GM20000 (cell line): ENCODE results near the gene TRIM71.
"Not testable (repeated sequence)": the region's sequence is repeated elsewhere in the genome, so short reads cannot be mapped to it uniquely, and the experiment has no call there.

Experiments used
- DNase-seq: peaks from one replicate; pipeline ENCODE4 v3.0.0; 2012; ENCODE audit warnings: low spot score
- TF ChIP-seq, protein P1 (sequence below): IDR thresholded peaks from 2 replicates; pipeline ENCODE4 v1.5.1; 2012; ENCODE audit warnings: mild to moderate bottlenecking, control low read depth; ENCODE audit errors: extremely low read depth, missing control alignments

The TRIM71 gene

GRCh38 chr3:32817558-32818228 is at the start of gene TRIM71:
TSS of gene TRIM71 (plus strand) at chr3:32817997. CDS start at chr3:32818081, 84 bp downstream.
- TF ChIP-seq, protein P1, sequence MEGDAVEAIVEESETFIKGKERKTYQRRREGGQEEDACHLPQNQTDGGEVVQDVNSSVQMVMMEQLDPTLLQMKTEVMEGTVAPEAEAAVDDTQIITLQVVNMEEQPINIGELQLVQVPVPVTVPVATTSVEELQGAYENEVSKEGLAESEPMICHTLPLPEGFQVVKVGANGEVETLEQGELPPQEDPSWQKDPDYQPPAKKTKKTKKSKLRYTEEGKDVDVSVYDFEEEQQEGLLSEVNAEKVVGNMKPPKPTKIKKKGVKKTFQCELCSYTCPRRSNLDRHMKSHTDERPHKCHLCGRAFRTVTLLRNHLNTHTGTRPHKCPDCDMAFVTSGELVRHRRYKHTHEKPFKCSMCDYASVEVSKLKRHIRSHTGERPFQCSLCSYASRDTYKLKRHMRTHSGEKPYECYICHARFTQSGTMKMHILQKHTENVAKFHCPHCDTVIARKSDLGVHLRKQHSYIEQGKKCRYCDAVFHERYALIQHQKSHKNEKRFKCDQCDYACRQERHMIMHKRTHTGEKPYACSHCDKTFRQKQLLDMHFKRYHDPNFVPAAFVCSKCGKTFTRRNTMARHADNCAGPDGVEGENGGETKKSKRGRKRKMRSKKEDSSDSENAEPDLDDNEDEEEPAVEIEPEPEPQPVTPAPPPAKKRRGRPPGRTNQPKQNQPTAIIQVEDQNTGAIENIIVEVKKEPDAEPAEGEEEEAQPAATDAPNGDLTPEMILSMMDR = no peak
- DNase-seq = peak; percentile 63

DNA sequence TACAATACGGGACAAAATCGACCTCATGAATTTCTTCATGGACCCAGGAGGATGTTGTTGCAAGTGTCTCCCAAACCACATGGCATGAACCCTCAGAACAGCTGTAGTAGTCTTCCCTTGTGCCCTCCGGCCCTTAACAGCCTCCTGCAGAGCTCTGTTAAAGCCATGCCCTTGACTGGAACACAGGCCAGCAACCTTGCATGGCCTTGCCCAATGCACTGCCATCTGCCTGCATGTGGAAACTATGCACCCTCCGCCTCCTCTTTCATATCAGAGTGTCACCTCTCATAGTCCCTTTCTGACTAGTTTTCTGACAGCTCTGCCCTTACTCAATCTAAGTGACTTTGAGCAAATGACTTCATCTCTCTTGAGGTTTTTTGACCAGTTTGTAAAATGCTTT is 39.4 kb upstream of the TRIM71 start:
- no peak for DNase-seq
- TF ChIP-seq, protein P1 = no peak

DNA sequence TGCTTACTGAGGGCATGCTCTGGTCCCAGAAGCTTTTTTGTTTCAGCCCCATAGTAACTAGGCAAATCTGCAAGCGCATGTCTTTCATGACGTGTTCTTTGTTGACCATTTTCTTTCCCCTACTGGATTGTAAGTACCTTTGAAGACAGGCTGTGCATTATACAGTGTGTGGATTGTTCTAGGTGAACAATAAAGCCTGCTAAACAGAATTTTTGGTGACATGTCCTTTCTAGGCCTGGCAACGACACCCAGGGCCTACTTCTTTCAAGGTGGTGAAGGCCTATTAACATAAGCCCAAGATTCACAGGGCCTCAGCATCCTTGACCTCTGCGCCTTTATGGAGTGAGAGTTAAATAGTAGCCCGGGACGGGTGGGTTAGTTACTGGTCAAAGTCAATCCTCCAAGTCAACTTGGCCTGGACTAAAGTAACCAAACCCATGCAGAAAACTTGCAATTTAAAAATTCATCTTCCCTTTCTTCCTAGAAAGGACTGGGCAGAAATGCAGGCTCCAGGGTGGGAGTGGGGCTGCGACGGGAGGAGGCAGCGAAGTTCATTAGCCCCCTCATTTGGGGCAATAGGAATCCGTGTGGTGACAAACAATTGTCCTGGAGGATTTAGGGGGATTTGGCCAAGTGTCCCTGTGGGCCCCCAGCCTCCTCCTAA is 37.6 kb upstream of the TRIM71 start:
- TF ChIP-seq, protein P1 = no peak
- no peak for DNase-seq

GRCh38 chr3:32780735-32781210 is 37.0 kb upstream of the TRIM71 start:
- TF ChIP-seq, protein P1 = no peak
- DNase-seq = peak; percentile 51

DNA sequence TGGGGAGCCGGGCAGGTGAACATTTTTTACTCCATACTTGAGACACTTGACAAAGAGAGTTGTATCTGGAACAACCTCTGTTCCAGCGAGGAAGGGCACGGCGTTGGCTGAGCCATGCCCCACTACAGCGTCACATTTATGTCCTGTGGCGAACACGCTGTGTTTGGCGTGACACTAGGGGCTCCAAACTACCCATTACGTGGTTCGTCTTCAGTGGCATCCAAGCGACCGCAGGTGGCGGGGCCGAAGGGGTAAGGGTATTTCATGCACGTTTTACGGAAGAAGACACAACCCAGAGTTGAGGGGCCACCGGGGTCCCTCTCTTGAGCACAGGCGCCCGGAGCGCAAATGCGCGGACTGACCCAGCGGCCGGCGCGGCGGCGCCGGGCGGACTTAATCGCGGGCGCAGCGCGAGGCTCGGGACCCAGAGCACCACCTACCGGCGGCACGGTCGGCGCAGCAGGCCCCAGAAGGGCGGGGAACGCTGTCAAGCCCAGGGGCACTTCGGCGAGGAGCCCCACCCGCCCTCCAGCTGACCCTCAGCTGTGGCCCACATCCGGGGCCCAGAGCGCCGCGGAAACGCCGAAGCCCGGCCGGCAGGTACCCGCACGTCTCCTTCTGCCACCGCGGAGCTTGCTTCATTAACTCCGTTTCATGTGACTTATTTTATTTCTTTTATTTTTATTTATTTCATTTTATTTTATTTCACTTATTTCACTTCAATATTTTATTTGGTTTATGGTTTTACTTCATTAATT is 36.4 kb upstream of the TRIM71 start:
- DNase-seq = peak; percentile 88
- TF ChIP-seq, protein P1 = peak; percentile 87

- DNase-seq = not testable (repeated sequence)
Measured at GRCh38 chr3:32781969-32782270, 35.9 kb upstream of the TRIM71 start.

DNA sequence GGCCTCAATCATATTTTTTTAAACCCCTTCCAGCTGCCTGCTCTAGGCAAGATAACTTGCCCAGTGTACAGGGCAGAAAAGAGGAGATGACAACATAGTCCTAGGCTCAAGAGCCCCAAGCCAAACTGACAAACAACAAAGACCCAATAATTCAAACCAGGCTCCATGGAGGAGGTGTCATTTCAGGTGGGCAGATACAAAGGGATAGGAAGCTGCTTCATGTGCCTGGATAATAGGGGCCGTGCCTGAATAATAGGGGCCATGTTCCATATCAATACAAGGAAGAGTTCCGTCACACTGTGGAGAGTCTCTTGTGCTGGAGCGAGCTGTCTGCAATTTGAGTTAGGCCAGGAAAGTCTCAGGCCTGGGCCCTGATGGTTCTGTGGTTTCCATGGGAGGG is 35.4 kb upstream of the TRIM71 start:
- no peak for DNase-seq
- TF ChIP-seq, protein P1 = no peak
